Activated naive CD4-positive, alpha-beta T cell treated with anti-CD3 and anti-CD28 coated beads, Interleukin-2, amount 50 U/mL, for 24 hours (primary cell): ENCODE measurements around the gene SLAMF8.

ENCODE experiments used
- H3K27ac Mint-ChIP-seq: one replicate; pipeline ENCODE4 v1.8.0; 2021; ENCODE audit warnings: mild to moderate bottlenecking, mixed read lengths
- H3K27me3 Mint-ChIP-seq: one replicate; pipeline ENCODE4 v1.8.0; 2021; ENCODE audit warnings: mixed read lengths
- H3K36me3 Mint-ChIP-seq: one replicate; pipeline ENCODE4 v1.8.0; 2021; ENCODE audit warnings: mixed read lengths
- H3K4me1 Mint-ChIP-seq: one replicate; pipeline ENCODE4 v1.8.0; 2021; ENCODE audit warnings: mixed read lengths
- H3K4me3 Mint-ChIP-seq: one replicate; pipeline ENCODE4 v1.8.0; 2021; ENCODE audit warnings: mild to moderate bottlenecking, mixed read lengths
- H3K9me3 Mint-ChIP-seq: one replicate; pipeline ENCODE4 v1.8.0; 2021; ENCODE audit warnings: mixed read lengths

Gene SLAMF8

DNA sequence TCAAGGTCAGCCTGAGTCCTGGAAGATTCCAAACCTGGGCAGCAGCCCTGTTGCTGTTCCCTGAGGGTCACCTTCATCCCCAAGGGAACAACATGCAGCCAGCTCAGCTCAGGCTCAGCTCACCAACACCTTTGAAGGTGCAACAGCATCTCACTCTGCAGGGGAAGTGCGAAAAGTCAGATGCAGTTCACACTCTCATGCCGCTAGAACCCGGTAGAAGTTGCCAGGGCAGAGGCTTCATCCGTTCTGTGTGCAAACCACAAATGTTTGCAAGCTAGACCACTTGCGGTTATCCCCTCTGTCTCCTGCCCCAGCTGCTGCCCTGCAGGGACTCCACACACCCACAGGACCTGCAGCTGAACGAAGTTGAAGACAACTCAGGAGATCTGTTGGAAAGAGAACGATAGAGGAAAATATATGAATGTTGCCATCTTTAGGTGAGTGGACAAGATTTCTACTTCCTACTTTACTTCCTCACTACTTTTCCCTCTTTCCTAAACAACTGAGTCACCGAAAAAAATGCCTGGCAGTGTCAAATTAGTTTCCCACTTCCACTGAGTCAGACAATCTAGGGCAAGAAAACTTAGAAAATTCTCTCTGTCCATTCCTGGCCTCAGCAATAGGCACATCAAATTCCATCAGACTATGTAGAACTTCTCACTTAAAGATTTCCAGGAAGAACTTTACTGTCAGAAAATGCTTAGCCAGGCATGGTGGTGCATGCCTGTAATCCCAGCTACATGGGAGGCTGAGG lies 26.3 kb upstream of the SLAMF8 start:
- Mint-ChIP-seq H3K9me3 (no peaks in the 10 kb centered on the region), H3K36me3 (no peaks in the 10 kb centered on the region), H3K4me3 (peak overlapping the region; percentile 52), H3K4me1 (peaks cover 19% of the 10 kb centered on the region), H3K27me3 (peaks cover 2% of the 10 kb centered on the region), H3K27ac (peak overlapping the region; percentile 57)

DNA sequence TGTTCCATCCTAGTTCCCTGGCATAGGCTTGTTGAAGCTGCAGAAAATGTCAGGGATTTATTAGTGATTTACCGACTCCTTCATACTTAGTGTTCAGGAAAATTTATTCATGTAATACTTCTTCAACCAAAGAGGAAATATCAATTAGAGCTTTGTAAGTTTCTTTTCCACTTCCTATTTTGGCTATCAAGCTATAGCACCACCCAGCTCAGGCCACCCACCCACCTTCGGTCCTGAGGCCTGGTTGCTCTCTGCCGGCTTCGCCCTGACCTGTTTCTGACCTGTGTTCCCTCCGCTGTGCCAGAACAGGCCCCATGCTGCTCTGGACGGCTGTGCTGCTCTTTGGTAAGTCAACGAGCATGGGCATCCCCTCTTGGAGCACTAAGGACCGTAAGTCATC lies 24.6 kb upstream of the SLAMF8 start, which contains the start of gene FCRL6:
Gene FCRL6, plus strand, starts transcription at position 250 of the 400 bp plus-strand sequence. Its CDS starts 65 bp downstream, at position 315.
- peaks cover 19% of the 10 kb centered on the region for H3K4me1 Mint-ChIP-seq
- H3K27ac Mint-ChIP-seq: peak within 1 kb of the TSS; percentile 26
- H3K36me3 Mint-ChIP-seq: no peaks in the 10 kb centered on the region
- no peaks in the 10 kb centered on the region for H3K9me3 Mint-ChIP-seq
- peaks cover 2% of the 10 kb centered on the region for H3K27me3 Mint-ChIP-seq
- H3K4me3 Mint-ChIP-seq: peak within 1 kb of the TSS; percentile 58

DNA sequence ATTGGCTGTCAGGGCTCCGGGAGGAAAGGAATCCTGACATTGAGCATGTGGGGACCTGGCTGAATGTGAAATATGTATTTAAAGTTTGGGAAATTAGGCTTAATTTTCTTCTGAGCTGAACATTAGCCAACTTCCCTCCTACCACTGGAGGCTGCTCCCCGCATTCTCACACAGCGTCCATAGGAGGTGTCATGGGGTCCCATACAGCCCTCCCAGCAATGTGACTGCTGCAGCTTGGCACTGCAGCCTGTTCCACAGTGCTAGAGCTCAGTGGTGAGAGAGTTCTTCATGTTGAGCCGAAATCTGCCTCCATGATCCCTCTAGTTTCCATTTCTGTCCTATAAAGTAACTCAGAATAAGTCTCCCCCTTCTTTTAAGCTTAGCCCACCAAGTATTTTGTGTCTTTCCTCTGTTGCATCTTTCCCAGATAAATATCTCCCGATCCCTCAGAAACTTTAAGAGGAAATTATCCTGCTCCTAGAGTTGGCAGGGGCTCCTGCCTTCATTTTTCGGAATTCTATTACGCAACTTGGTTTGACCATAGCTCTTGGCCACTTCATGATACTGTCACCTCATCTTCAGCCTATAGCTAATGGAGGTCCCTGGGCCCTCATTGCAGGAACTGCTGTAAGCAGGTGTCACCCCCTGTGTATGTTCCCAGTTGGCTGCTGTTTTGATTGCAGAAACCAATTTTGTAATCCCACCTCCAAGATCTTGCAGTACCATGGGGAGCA lies 22.6 kb upstream of the SLAMF8 start:
- peak overlapping the region; percentile 37 for H3K4me3 Mint-ChIP-seq
- no peak overlapping the region for H3K27ac Mint-ChIP-seq
- H3K36me3 Mint-ChIP-seq: no peaks in the 10 kb centered on the region
- H3K4me1 Mint-ChIP-seq: peaks cover 19% of the 10 kb centered on the region
- H3K27me3 Mint-ChIP-seq: peaks cover 2% of the 10 kb centered on the region
- H3K9me3 Mint-ChIP-seq: no peaks in the 10 kb centered on the region

DNA sequence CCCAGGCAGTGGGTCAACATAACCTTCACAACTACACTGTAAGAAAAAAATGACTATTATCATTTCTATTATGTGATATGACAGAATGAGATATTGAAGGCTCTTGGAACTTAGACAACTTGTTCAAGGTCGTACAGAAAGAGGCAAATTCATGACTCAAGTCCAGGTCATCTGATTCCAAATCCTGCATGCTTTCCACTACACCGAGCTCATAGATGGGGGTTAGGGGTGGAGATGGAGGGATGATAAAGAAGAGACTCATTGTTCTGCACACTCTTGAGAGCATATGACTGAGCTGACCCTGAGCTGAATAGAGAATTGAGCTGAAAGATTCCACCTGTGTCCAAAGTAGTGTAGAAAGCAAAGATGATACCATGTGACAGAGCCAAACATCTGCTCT lies 21.7 kb upstream of the SLAMF8 start:
- Mint-ChIP-seq H3K9me3 (no peaks in the 10 kb centered on the region), H3K4me3 (no peak overlapping the region), H3K27ac (no peak overlapping the region), H3K4me1 (peaks cover 16% of the 10 kb centered on the region), H3K27me3 (peaks cover 2% of the 10 kb centered on the region), H3K36me3 (no peaks in the 10 kb centered on the region)

DNA sequence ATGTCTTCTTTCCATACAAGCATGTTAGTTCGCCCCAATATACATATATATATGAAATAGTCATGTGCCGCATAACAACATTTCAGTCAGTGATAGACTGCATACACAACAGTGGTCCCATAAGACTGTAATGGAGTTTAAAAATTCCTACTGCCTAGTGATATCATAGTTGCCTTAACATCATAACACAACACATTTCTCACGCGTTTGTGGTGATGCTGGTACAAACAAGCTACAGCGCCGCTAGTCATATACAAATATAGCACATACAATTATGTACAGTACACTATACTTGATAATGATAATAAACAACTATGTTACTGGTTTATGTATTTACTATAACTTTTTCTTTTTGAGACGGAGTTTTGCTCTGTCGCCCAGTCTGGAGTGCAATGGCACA lies 10.7 kb upstream of the SLAMF8 start:
- no peaks in the 10 kb centered on the region for H3K9me3 Mint-ChIP-seq
- no peak overlapping the region for H3K27ac Mint-ChIP-seq
- H3K4me3 Mint-ChIP-seq: no peak overlapping the region
- H3K36me3 Mint-ChIP-seq: no peaks in the 10 kb centered on the region
- no peaks in the 10 kb centered on the region for H3K4me1 Mint-ChIP-seq
- H3K27me3 Mint-ChIP-seq: no peaks in the 10 kb centered on the region

DNA sequence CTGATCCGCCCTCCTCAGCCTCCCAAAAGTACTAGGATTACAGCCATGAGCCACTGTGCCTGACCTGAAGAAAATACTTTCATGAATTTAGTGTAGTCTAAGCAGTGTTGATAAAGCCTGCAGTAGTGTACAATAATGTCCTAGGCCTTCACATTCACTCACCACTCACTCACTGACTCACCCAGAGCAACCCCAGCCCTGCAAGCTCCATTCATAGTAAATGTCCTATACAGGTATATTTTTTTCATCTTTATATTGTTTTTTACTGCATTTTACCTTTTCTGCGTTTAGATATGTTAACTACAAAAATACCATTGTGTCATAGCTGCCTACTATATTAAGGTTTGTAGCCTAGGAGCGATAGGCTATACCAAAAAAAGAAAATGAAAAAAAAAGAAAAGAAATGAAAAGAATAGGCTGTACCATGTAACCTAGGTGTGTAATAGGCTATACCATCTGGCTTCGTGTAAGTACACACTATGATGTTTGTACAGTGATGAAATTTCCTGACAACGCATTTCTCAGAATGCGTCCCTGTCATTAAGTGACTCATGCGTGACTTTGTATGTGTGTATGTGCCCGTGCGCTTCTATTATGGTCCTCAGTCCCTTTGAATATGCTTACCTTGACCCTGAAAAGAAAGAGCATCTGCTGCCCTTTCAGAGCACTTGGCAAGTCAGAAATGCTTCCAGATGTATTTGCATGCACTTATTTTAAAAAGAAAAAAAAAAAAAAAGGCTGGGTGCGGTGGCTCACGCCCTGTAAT lies 9.2 kb upstream of the SLAMF8 start:
- no peak overlapping the region for H3K27ac Mint-ChIP-seq
- H3K4me3 Mint-ChIP-seq: no peak overlapping the region
- H3K9me3 Mint-ChIP-seq: no peaks in the 10 kb centered on the region
- no peaks in the 10 kb centered on the region for H3K4me1 Mint-ChIP-seq
- no peaks in the 10 kb centered on the region for H3K36me3 Mint-ChIP-seq
- no peaks in the 10 kb centered on the region for H3K27me3 Mint-ChIP-seq

DNA sequence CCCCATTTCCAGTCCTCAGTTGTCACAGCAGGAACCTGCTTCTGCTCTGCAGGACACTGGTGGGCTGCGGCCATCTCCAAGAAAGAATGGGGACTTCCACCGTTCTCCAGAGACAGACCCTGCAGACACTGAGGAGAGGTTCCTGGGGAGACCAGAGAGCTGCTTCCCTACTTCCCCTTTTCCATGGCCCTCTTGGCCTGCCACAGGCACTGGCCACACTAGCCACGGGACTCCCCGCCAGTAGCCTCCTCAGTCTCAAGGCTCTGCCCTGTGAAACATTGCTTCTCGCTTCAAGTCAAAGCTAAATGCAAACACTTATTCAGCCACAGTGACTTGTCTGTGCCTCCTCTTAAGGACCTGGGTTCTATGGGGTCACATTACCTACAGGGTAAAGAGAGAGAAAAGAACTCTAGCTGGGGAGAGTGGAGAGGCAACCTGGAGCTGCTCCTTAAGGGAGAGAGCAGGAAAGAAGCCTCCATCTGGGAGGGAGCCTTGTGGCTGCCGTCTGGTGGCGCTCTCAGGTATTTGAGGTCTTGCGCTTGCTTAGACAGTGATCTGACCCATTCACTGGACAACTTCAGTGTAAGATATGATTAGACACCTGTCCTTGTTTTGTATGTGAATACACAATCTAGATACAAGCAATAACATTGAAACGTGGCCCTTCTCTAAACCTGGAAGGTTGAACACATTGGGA lies 5.4 kb upstream of the SLAMF8 start:
- Mint-ChIP-seq H3K4me1 (peaks cover 17% of the 10 kb centered on the region), H3K27me3 (no peaks in the 10 kb centered on the region), H3K27ac (no peak overlapping the region), H3K9me3 (no peaks in the 10 kb centered on the region), H3K36me3 (no peaks in the 10 kb centered on the region), H3K4me3 (no peak overlapping the region)

DNA sequence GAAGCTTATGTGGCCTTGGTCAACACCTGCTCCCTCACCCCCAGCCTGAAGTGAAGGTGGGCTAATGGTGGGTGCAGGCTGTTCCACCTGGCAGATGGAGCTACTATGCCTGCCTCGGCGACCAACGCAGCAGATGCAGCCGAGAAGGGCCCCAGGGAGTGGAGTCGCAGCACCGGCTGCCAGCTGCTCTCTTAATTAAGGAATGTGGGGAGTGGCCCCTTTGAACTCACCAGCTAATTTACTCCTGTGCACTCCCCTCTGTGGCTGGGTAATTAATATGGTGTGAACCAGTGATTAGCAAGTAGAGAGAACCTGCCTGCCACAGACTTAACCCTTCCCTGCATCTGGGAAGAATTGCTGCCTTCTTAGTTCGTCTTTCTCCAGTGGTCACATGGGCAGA lies 3.3 kb upstream of the SLAMF8 start:
- no peak overlapping the region for H3K27ac Mint-ChIP-seq
- no peaks in the 10 kb centered on the region for H3K9me3 Mint-ChIP-seq
- no peaks in the 10 kb centered on the region for H3K27me3 Mint-ChIP-seq
- H3K4me3 Mint-ChIP-seq: no peak overlapping the region
- peaks cover 1% of the 10 kb centered on the region for H3K36me3 Mint-ChIP-seq
- H3K4me1 Mint-ChIP-seq: peaks cover 36% of the 10 kb centered on the region

DNA sequence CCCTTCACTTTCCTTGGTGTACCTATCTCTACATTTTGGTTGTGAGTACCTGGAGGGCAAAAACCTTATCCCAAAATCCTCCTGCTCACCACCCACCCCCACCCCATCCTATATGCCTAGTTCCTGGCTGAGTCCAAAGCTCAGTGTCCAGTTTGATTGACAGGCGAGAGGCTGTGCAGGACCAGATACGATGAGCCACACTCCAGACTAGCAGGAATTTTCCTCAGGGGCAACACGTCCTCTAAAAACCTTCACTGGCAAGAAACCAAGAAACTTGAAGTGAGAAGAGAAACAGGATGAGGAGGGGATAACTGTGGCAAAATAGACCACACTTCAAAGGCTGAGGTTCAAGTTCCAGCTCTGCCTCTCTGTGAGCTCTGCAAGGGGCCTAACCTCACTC lies 1.1 kb upstream of the SLAMF8 start:
- H3K27me3 Mint-ChIP-seq: no peaks in the 10 kb centered on the region
- peaks cover 45% of the 10 kb centered on the region for H3K4me1 Mint-ChIP-seq
- no peak overlapping the region for H3K4me3 Mint-ChIP-seq
- H3K36me3 Mint-ChIP-seq: peaks cover 1% of the 10 kb centered on the region
- peak overlapping the region; percentile 8 for H3K27ac Mint-ChIP-seq
- peaks cover 5% of the 10 kb centered on the region for H3K9me3 Mint-ChIP-seq

DNA sequence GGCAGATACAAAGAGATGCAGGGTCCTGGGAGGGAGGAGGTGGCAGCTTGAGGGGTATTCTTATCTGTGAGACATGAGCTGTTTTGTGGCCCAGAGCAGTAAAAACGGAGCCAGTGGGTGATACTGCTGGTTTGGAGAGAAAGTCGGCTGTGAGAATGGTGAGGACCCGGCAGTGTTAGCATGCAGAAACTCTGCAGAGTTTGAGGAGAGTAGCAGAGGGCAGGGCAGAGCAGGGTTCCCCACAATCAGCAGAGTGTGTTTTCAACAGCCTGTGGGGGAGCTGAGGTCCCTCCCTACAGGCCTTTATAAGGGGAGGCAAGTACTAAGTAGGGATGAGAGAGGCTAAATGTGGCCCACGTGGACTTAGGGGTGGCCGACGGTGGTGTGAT lies 423 bp downstream of the SLAMF8 start:
- Mint-ChIP-seq H3K4me1 (peaks cover 45% of the 10 kb centered on the region), H3K36me3 (peaks cover 1% of the 10 kb centered on the region), H3K9me3 (peaks cover 5% of the 10 kb centered on the region), H3K27ac (peak overlapping the region; percentile 52), H3K27me3 (no peaks in the 10 kb centered on the region), H3K4me3 (no peak overlapping the region)

DNA sequence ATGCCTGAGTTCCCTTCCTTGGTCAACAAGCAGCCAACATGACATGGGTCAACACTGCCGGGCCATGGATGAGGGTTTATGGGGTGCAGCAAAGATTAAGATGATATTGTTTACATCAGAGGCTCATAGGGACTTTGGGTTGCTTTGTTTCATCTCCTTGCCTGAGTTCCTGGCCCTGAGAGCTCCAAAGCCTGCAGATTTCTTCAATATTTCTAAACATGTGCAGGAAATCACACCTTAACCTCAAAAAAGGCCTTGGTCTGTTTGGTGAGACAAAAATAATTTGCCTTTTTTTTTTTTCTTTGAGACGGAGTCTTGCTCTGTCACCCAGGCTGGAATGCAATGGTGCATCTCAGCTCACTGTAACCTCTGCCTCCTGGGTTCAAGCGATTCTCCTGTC lies 876 bp downstream of the SLAMF8 start:
- H3K4me3 Mint-ChIP-seq: no peak overlapping the region
- H3K9me3 Mint-ChIP-seq: peaks cover 5% of the 10 kb centered on the region
- H3K27ac Mint-ChIP-seq: no peak overlapping the region
- peaks cover 45% of the 10 kb centered on the region for H3K4me1 Mint-ChIP-seq
- H3K27me3 Mint-ChIP-seq: no peaks in the 10 kb centered on the region
- peaks cover 1% of the 10 kb centered on the region for H3K36me3 Mint-ChIP-seq

DNA sequence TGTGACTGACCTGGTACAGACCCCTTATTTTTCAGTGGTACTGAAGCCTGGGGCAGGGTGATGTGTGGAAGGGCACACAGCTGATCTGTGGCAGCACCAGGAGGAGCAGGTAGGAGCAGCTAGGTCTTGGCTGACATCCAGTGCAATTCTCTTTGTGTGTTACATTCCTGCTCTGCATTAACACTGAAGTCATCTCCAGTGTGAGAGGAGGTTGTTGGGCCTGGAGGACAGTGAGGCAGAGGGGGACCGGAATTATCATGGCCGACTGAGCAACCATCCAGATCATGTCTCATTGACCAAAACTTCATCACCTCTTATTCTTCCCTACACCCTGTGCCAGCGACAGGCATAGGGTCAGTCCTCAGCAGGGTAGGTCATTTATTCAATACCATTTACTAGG lies 1.5 kb downstream of the SLAMF8 start:
- Mint-ChIP-seq H3K4me1 (peaks cover 45% of the 10 kb centered on the region), H3K27ac (no peak overlapping the region), H3K4me3 (peak overlapping the region; percentile 17), H3K36me3 (peaks cover 1% of the 10 kb centered on the region), H3K27me3 (no peaks in the 10 kb centered on the region), H3K9me3 (peaks cover 5% of the 10 kb centered on the region)

DNA sequence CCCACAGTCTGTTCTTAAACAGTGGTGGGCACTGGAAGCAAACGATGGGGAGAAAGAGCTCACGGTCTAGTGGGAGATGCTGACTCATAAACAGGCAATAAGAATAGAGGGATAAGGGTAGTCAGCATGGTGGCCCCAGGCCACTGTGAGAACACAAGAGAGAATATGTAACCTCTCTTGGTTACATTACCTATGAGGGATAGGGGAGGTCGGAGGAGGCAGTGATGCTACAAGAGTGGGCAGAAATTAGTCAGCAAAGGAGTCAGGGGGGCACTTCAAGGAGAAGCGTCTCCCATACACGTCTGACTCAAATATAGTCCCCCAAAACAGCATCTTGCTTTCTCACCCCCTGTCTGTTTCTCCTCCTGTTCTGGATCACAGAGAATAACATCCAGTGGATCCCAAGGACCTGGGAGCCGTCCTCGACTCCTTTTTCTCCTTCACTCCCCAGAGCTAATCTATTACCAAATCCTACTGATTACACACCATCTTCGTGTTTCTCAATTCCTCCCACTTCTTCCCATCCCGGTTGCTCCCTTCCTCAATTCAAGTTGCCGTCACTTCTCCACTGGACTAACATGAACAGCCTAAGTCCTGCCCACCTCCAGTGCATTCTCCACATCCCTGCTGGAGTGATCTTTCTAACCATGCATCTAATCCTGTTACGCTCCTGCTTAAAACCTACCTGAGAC lies 2.1 kb downstream of the SLAMF8 start:
- H3K27ac Mint-ChIP-seq: no peak overlapping the region
- H3K9me3 Mint-ChIP-seq: peaks cover 5% of the 10 kb centered on the region
- peaks cover 45% of the 10 kb centered on the region for H3K4me1 Mint-ChIP-seq
- peaks cover 3% of the 10 kb centered on the region for H3K36me3 Mint-ChIP-seq
- no peaks in the 10 kb centered on the region for H3K27me3 Mint-ChIP-seq
- peak overlapping the region; percentile 17 for H3K4me3 Mint-ChIP-seq

DNA sequence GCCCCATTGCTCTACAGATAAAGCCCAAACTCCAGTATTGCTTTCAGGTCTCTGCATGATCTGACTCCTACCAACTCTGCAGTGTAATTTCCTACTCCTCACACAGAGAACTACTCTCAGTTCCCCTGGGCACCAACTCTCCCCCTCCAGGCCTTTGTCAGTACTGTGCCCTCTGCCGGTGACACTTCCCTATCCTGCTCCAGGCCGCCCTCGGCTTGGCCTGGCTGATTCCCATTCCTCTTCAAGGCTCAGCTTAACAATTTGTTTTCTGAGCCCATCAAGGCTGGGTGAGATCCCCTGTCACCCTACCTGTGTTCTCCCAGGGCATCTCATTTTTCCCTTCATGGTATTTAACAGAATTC lies 2.6 kb downstream of the SLAMF8 start:
- Mint-ChIP-seq H3K27me3 (no peaks in the 10 kb centered on the region), H3K4me1 (peaks cover 45% of the 10 kb centered on the region), H3K36me3 (peaks cover 4% of the 10 kb centered on the region), H3K4me3 (no peak overlapping the region), H3K9me3 (peaks cover 5% of the 10 kb centered on the region), H3K27ac (no peak overlapping the region)
